Cardiac muscle cell (in vitro differentiated cells and primary cell): Measurements from ENCODE around the gene PCLAF. TPM values are rescaled to one million over a fixed set of nuclear protein-coding genes. Genes with fewer than 3 reads are reported as not detected.
"Not testable (repeated sequence)": the region's sequence is repeated elsewhere in the genome, so short reads cannot be mapped to it uniquely, and the experiment has no call there.

Experiments
- DNase-seq, 2 donors: peaks; one replicate each; pipeline versions ENCODE4 v3.0.0 to v3.0.0-alpha.2; 2010 to 2017; ENCODE audit warnings: low read depth in 1 of 2, low spot score in 1 of 2
- H3K27ac ChIP-seq: fragments of 200-600 bp; sonication (generic); 2 replicates; pipeline ENCODE4 v1.5.1; 2016
- H3K27me3 ChIP-seq: fragments of 200-600 bp; sonication (generic); 2 replicates; pipeline ENCODE4 v1.6.0; 2016; ENCODE audit warnings: control low read depth
- H3K36me3 ChIP-seq: fragments of 200-600 bp; sonication (generic); 2 replicates; pipeline ENCODE4 v1.5.1; 2016; ENCODE audit warnings: control low read depth
- H3K4me1 ChIP-seq: fragments of 200-600 bp; sonication (generic); 2 replicates; pipeline ENCODE4 v1.8.1; 2017; ENCODE audit warnings: low read depth, mild to moderate bottlenecking, mixed run types
- H3K4me3 ChIP-seq: fragments of 200-600 bp; sonication (generic); 2 replicates; pipeline ENCODE4 v1.5.1; 2016; ENCODE audit warnings: mild to moderate bottlenecking
- H3K9me3 ChIP-seq: fragments of 200-600 bp; sonication (generic); 2 replicates; pipeline ENCODE4 v1.5.1; 2017; ENCODE audit warnings: low read depth, mild to moderate bottlenecking, control low read depth
- polyA plus RNA-seq: library from polyadenylated mRNA; unstranded; fragments of >200 nt; fragmentation: Nextera tagmentation; extraction: Ambion mirVana; gene quantifications from 2 replicates; pipeline ENCODE4 v1.2.1, GENCODE V29; 2016
- total RNA-seq: library from RNA; depleted of rRNA; stranded (reverse); fragments of >200 nt; gene quantifications from 2 replicates; pipeline ENCODE4 v1.2.3, GENCODE V29; 2016
- TF ChIP-seq, protein P1 (sequence below): IDR thresholded peaks from 2 replicates; pipeline ENCODE4 v1.5.1; 2012; ENCODE audit warnings: low read depth, mild to moderate bottlenecking, low read length

The PCLAF gene
- total and polyA plus RNA-seq, 2 experiments from 2014 or later, result 7.5 to 59.9 TPM

DNA sequence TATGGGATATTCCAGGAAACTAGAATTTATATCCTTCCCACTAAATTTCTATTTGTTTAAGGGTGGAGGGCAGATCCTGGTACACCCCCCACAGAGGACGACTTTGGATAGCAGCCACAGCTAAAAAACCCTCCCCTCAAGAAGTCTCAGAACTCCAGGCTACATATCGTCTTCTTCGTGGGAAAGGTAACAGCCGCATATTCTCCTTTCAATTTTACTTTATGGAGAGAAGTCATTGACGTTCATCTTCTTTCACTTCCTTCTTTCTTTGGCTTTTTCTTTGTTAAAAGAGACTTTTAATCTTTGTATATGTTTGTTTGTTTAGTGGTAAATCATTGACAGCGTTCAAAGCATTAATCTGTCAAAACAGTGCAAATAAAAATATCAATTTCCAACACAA is 42.7 kb upstream of the PCLAF start:
- H3K36me3 ChIP-seq, result peaks cover 29% of the 10 kb centered on the region
- H3K27me3 ChIP-seq, result no peaks in the 10 kb centered on the region
- H3K4me1 ChIP-seq, result no peaks in the 10 kb centered on the region
- no peak overlapping the region for H3K4me3 ChIP-seq
- no peak for DNase-seq
- no peak overlapping the region for H3K27ac ChIP-seq
- TF ChIP-seq, protein P1, sequence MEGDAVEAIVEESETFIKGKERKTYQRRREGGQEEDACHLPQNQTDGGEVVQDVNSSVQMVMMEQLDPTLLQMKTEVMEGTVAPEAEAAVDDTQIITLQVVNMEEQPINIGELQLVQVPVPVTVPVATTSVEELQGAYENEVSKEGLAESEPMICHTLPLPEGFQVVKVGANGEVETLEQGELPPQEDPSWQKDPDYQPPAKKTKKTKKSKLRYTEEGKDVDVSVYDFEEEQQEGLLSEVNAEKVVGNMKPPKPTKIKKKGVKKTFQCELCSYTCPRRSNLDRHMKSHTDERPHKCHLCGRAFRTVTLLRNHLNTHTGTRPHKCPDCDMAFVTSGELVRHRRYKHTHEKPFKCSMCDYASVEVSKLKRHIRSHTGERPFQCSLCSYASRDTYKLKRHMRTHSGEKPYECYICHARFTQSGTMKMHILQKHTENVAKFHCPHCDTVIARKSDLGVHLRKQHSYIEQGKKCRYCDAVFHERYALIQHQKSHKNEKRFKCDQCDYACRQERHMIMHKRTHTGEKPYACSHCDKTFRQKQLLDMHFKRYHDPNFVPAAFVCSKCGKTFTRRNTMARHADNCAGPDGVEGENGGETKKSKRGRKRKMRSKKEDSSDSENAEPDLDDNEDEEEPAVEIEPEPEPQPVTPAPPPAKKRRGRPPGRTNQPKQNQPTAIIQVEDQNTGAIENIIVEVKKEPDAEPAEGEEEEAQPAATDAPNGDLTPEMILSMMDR, result no peak
- no peaks in the 10 kb centered on the region for H3K9me3 ChIP-seq

DNA sequence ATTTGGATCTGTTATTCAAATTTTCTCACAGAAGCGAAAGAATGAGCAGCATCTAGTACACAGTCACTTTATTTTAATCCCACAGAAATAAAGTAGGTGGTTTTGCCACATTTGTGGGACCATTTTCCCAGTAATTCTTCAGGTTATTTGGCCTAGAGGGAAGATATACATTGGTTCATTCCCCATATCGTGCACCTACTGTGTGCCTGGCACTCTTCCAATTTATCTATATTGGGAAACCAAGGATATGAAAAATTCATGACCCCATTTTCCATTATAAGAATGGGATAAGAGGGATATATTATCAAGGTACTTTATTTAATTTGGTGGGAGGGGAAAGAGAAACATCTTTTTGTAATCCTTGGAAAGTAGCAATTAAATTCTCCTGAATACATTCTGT is 41.5 kb upstream of the PCLAF start:
- peaks cover 41% of the 10 kb centered on the region for H3K36me3 ChIP-seq
- no peak overlapping the region for H3K4me3 ChIP-seq
- H3K27me3 ChIP-seq, result no peaks in the 10 kb centered on the region
- no peak for DNase-seq
- no peaks in the 10 kb centered on the region for H3K9me3 ChIP-seq
- no peak overlapping the region for H3K27ac ChIP-seq
- H3K4me1 ChIP-seq, result no peaks in the 10 kb centered on the region
- TF ChIP-seq, protein P1, result no peak

DNA sequence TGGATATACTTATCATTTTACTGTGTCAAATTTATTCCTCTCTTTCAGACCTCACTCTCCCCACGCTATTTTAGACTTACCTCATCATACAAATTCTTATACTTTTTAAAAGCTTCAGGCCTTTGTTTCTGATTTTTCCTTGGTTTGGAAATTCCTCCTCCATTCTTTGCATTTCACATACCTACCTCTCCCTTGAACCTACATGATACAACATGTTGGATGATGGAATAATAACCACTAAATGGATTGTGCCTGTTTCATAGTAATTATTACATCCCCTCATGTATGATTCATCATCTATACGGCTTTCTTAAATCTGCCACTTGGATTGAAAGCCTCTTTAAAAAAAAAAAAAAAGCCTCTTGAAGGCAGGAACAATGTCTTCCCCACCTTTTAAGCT is 31.0 kb upstream of the PCLAF start:
- Histone ChIP-seq H3K9me3 (no peaks in the 10 kb centered on the region), H3K27ac (no peak overlapping the region), H3K27me3 (no peaks in the 10 kb centered on the region), H3K4me1 (no peaks in the 10 kb centered on the region), H3K4me3 (no peak overlapping the region), H3K36me3 (peaks cover 44% of the 10 kb centered on the region)
- TF ChIP-seq, protein P1, result no peak
- DNase-seq, result no peak

DNA sequence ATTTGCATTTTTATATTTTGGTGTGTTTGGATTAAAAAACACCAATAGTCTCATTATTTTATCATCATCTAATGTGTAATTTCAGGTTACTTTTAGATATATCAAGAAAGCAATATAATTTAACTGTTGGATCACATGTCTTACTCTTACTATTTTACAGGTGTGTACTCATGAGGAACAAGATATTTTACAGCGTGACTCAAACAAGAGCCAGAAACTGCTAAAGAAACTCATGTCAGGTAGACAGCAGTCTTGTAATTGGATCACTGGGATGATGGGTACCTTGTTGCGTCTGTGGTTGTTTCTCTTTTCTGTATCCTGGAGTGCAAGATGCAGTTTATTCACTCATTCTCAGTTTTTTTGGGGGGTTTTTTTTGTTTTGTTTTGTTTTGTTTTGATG is 19.3 kb upstream of the PCLAF start:
- H3K36me3 ChIP-seq, result peaks cover 52% of the 10 kb centered on the region
- H3K4me3 ChIP-seq, result no peak overlapping the region
- no peak overlapping the region for H3K27ac ChIP-seq
- H3K9me3 ChIP-seq, result no peaks in the 10 kb centered on the region
- no peaks in the 10 kb centered on the region for H3K27me3 ChIP-seq
- no peaks in the 10 kb centered on the region for H3K4me1 ChIP-seq
- no peak for DNase-seq
- TF ChIP-seq, protein P1, result no peak

DNA sequence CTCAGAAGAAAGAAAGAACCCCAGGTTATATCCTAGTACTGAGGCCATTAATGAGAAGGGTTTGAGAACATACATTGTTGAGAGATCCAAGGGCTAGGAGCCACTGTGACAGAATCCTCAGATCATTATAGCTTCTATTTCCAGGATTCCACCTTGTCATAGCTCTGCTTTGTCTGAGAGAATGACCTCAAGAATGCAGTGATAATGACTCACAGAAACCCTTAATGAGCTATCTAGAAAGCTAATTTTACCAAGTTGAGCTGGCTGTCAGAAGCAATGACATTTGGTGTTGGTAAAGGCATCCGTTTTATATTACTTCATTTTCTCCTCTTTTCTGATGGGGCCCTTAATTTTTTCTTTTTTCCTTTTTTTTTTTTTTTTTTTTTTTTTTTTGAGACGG is 17.3 kb upstream of the PCLAF start:
- Histone ChIP-seq H3K4me1 (no peaks in the 10 kb centered on the region), H3K27ac (no peak overlapping the region), H3K9me3 (no peaks in the 10 kb centered on the region), H3K27me3 (no peaks in the 10 kb centered on the region), H3K36me3 (peaks cover 60% of the 10 kb centered on the region), H3K4me3 (no peak overlapping the region)
- TF ChIP-seq, protein P1, result no peak
- no peak for DNase-seq

DNA sequence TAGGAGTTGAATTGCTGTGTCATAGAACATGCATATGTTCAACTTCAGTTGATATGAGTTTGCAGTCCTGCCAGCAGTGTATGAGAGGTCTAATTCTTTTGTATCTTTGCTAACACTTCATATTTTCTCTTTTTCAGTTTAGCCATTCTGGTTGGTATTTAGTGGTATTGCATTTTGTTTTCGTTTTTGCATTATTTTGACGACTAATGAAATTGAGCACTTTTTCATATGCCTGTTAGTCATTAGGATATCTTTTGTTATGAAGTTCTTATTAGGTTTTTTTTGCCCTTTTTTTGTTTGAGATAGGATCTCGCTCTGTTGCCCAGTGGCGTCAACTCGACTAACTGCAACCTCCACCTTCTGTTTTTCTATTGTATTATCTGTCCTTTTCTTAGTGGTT is 15.5 kb upstream of the PCLAF start:
- TF ChIP-seq, protein P1, result no peak
- H3K36me3 ChIP-seq, result peaks cover 53% of the 10 kb centered on the region
- no peak overlapping the region for H3K4me3 ChIP-seq
- no peak for DNase-seq
- H3K27me3 ChIP-seq, result no peaks in the 10 kb centered on the region
- H3K27ac ChIP-seq, result no peak overlapping the region
- no peaks in the 10 kb centered on the region for H3K4me1 ChIP-seq
- H3K9me3 ChIP-seq, result no peaks in the 10 kb centered on the region

DNA sequence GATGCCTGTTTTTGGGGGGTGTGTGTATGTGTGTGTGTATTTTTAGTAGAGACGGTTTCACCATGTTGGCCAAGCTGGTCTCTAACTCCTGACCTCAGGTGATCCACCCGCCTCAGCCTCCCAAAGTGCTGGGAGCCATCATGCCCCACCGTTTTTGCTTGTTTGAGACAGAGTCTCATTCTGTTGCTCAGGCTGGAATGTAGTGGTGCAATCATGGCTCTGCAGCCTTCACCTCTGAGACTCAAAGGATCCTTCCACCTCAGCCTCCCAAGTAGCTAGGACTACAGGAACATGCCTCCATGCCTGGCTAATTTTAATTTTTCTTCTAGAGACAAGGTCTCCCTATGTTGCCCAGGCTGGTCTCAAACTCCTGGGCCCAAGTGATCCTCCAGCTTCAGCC is 11.2 kb upstream of the PCLAF start:
- not testable (repeated sequence) for H3K9me3 ChIP-seq, H3K27ac ChIP-seq, H3K4me3 ChIP-seq, H3K27me3 ChIP-seq, DNase-seq, H3K4me1 ChIP-seq
- peaks cover 30% of the 10 kb centered on the region for H3K36me3 ChIP-seq
